Measurements from ENCODE around the gene RBM22.

DNA sequence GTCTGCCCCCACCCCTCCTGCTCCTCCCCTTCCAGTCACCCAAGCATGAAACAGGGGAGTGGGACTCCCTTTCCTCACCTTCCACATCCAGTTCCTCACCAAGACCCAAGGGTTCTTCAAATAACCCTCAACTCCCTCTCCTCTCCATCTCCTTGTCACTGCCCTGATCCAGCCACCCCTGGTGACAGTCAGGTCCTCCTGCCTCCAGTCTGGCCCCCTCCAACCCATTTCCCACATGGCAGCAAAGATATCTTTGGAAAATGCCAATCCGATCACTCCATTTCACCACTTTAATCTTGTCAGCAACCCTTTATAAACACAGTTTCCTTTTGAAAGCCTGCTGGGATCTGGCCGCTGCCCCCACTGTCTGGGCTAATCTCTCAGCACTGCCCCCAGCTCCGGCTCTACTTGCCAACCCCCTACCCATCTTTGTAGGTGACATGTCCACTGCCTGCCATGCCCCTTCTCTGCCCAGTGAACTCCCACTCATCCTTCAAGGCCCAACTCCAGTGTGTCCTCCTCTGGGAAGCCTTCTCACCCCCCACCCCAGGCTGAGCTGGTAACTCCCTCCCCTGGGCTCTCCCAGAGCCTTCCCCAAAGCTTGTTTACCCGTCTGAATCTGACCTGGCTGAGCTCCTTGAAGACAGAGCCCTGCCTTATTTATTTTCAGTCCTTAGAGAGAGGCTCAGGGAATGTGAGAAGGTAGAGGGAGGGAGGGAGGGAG, 40.6 kb downstream of the RBM22 start:
- TF ChIP-seq, protein P1, sequence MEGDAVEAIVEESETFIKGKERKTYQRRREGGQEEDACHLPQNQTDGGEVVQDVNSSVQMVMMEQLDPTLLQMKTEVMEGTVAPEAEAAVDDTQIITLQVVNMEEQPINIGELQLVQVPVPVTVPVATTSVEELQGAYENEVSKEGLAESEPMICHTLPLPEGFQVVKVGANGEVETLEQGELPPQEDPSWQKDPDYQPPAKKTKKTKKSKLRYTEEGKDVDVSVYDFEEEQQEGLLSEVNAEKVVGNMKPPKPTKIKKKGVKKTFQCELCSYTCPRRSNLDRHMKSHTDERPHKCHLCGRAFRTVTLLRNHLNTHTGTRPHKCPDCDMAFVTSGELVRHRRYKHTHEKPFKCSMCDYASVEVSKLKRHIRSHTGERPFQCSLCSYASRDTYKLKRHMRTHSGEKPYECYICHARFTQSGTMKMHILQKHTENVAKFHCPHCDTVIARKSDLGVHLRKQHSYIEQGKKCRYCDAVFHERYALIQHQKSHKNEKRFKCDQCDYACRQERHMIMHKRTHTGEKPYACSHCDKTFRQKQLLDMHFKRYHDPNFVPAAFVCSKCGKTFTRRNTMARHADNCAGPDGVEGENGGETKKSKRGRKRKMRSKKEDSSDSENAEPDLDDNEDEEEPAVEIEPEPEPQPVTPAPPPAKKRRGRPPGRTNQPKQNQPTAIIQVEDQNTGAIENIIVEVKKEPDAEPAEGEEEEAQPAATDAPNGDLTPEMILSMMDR (conservative IDR thresholded peaks at IDR 0.05; ENCODE audit: low read length): no peak
- TF ChIP-seq EZH2phosphoT487 (IDR thresholded peaks at IDR 0.05; ENCODE audit: borderline replicate concordance): no peak

Data from Loucy (cell line).